Measurements from ENCODE around the gene NEBL.

The NEBL gene

GRCh38 chr10:20919481-20919880 lies 22.4 kb upstream of the NEBL start:
- Histone ChIP-seq H3K4me1 (ENCODE audit: insufficient read depth, insufficient read length) (no peaks in the 10 kb centered on the region), H3K9ac (ENCODE audit: insufficient read length, low read depth) (no peak overlapping the region), H3K36me3 (ENCODE audit: insufficient read depth, insufficient read length, low read length) (no peaks in the 10 kb centered on the region), H3K9me3 (ENCODE audit: insufficient read depth, low read length) (no peaks in the 10 kb centered on the region), H3K27me3 (ENCODE audit: insufficient read depth, insufficient read length) (no peaks in the 10 kb centered on the region), H3K4me3 (ENCODE audit: insufficient read length, low read depth) (no peak overlapping the region)
- TF ChIP-seq ZNF274 (IDR thresholded peaks at IDR 0.05; ENCODE audit: low read depth, low read length), result no peak
- TF ChIP-seq SUZ12 (IDR thresholded peaks at IDR 0.05; ENCODE audit: extremely low read depth, insufficient read depth, insufficient read length), result no peak
- no peak for TF ChIP-seq YY1 (IDR thresholded peaks at IDR 0.05; ENCODE audit: insufficient read depth, insufficient read length)
- no peak for DNase-seq (ENCODE audit: low read depth, low spot score)

GRCh38 chr10:20916976-20917375 lies 19.9 kb upstream of the NEBL start:
- TF ChIP-seq ZNF274 (IDR thresholded peaks at IDR 0.05; ENCODE audit: low read depth, low read length) (no peak), SUZ12 (IDR thresholded peaks at IDR 0.05; ENCODE audit: extremely low read depth, insufficient read depth, insufficient read length) (no peak), YY1 (IDR thresholded peaks at IDR 0.05; ENCODE audit: insufficient read depth, insufficient read length) (no peak)
- no peak for DNase-seq (ENCODE audit: low read depth, low spot score)
- Histone ChIP-seq H3K27me3 (ENCODE audit: insufficient read depth, insufficient read length) (no peaks in the 10 kb centered on the region), H3K9ac (ENCODE audit: insufficient read length, low read depth) (no peak overlapping the region), H3K36me3 (ENCODE audit: insufficient read depth, insufficient read length, low read length) (no peaks in the 10 kb centered on the region), H3K4me3 (ENCODE audit: insufficient read length, low read depth) (no peak overlapping the region), H3K4me1 (ENCODE audit: insufficient read depth, insufficient read length) (no peaks in the 10 kb centered on the region), H3K9me3 (ENCODE audit: insufficient read depth, low read length) (no peaks in the 10 kb centered on the region)

- no peak for TF ChIP-seq YY1 (IDR thresholded peaks at IDR 0.05; ENCODE audit: insufficient read depth, insufficient read length)
- TF ChIP-seq ZNF274 (IDR thresholded peaks at IDR 0.05; ENCODE audit: low read depth, low read length), result no peak
- TF ChIP-seq SUZ12 (IDR thresholded peaks at IDR 0.05; ENCODE audit: extremely low read depth, insufficient read depth, insufficient read length), result no peak
- H3K9me3 ChIP-seq (ENCODE audit: insufficient read depth, low read length), result no peaks in the 10 kb centered on the region
- H3K27me3 ChIP-seq (ENCODE audit: insufficient read depth, insufficient read length), result no peaks in the 10 kb centered on the region
- H3K4me3 ChIP-seq (ENCODE audit: insufficient read length, low read depth), result no peak overlapping the region
- DNase-seq (ENCODE audit: low read depth, low spot score), result no peak
- H3K9ac ChIP-seq (ENCODE audit: insufficient read length, low read depth), result no peak overlapping the region
- no peaks in the 10 kb centered on the region for H3K4me1 ChIP-seq (ENCODE audit: insufficient read depth, insufficient read length)
- H3K36me3 ChIP-seq (ENCODE audit: insufficient read depth, insufficient read length, low read length), result no peaks in the 10 kb centered on the region
Observed at GRCh38 chr10:20912969-20913368, 15.9 kb upstream of the NEBL start.

GRCh38 chr10:20911626-20912025 lies 14.5 kb upstream of the NEBL start:
- H3K4me3 ChIP-seq (ENCODE audit: insufficient read length, low read depth), result no peak overlapping the region
- no peak overlapping the region for H3K9ac ChIP-seq (ENCODE audit: insufficient read length, low read depth)
- H3K27me3 ChIP-seq (ENCODE audit: insufficient read depth, insufficient read length), result no peaks in the 10 kb centered on the region

DNA sequence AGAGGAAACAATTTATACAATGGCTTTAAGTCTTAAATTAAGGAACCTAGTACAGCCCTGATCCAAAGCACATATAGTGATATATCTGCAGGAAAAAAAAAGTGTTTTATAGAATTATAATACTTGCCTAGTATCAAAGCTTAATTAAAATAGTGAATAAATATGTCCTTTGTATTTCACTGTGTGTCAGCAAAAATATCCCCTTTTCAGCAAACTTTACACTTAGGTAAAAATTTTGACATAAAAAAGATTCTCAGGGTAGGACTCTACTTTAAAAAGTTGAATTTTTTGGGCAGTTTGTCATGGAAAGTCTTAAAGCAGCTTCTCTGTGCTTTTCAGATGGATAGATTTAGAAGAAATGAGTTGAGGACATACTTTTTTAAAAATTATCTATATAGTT lies 12.7 kb upstream of the NEBL start:
- TF ChIP-seq SUZ12 (IDR thresholded peaks at IDR 0.05; ENCODE audit: extremely low read depth, insufficient read depth, insufficient read length) (no peak), YY1 (IDR thresholded peaks at IDR 0.05; ENCODE audit: insufficient read depth, insufficient read length) (no peak), ZNF274 (IDR thresholded peaks at IDR 0.05; ENCODE audit: low read depth, low read length) (no peak)
- no peak for DNase-seq (ENCODE audit: low read depth, low spot score)
- Histone ChIP-seq H3K9ac (ENCODE audit: insufficient read length, low read depth) (no peak overlapping the region), H3K4me3 (ENCODE audit: insufficient read length, low read depth) (no peak overlapping the region), H3K27me3 (ENCODE audit: insufficient read depth, insufficient read length) (no peaks in the 10 kb centered on the region), H3K9me3 (ENCODE audit: insufficient read depth, low read length) (no peaks in the 10 kb centered on the region), H3K36me3 (ENCODE audit: insufficient read depth, insufficient read length, low read length) (no peaks in the 10 kb centered on the region), H3K4me1 (ENCODE audit: insufficient read depth, insufficient read length) (no peaks in the 10 kb centered on the region)

More at GRCh38 chr10:20911626-20912025, 14.5 kb upstream of the NEBL start:
- Histone ChIP-seq H3K36me3 (ENCODE audit: insufficient read depth, insufficient read length, low read length) (no peaks in the 10 kb centered on the region), H3K4me1 (ENCODE audit: insufficient read depth, insufficient read length) (no peaks in the 10 kb centered on the region), H3K9me3 (ENCODE audit: insufficient read depth, low read length) (no peaks in the 10 kb centered on the region)
- TF ChIP-seq ZNF274 (IDR thresholded peaks at IDR 0.05; ENCODE audit: low read depth, low read length), result no peak
- TF ChIP-seq YY1 (IDR thresholded peaks at IDR 0.05; ENCODE audit: insufficient read depth, insufficient read length), result no peak
- no peak for TF ChIP-seq SUZ12 (IDR thresholded peaks at IDR 0.05; ENCODE audit: extremely low read depth, insufficient read depth, insufficient read length)
- DNase-seq (ENCODE audit: low read depth, low spot score), result no peak

- DNase-seq (ENCODE audit: low read depth, low spot score), result no peak
- no peaks in the 10 kb centered on the region for H3K9me3 ChIP-seq (ENCODE audit: insufficient read depth, low read length)
- no peak for TF ChIP-seq ZNF274 (IDR thresholded peaks at IDR 0.05; ENCODE audit: low read depth, low read length)
- TF ChIP-seq SUZ12 (IDR thresholded peaks at IDR 0.05; ENCODE audit: extremely low read depth, insufficient read depth, insufficient read length), result no peak
- no peak for TF ChIP-seq YY1 (IDR thresholded peaks at IDR 0.05; ENCODE audit: insufficient read depth, insufficient read length)
- H3K9ac ChIP-seq (ENCODE audit: insufficient read length, low read depth), result no peak overlapping the region
- no peaks in the 10 kb centered on the region for H3K4me1 ChIP-seq (ENCODE audit: insufficient read depth, insufficient read length)
- H3K27me3 ChIP-seq (ENCODE audit: insufficient read depth, insufficient read length), result no peaks in the 10 kb centered on the region
- no peak overlapping the region for H3K4me3 ChIP-seq (ENCODE audit: insufficient read length, low read depth)
- H3K36me3 ChIP-seq (ENCODE audit: insufficient read depth, insufficient read length, low read length), result no peaks in the 10 kb centered on the region
Observed at GRCh38 chr10:20908391-20908790, 11.3 kb upstream of the NEBL start.

GRCh38 chr10:20903635-20904390 lies 6.7 kb upstream of the NEBL start:
- Histone ChIP-seq H3K9me3 (ENCODE audit: insufficient read depth, low read length) (no peaks in the 10 kb centered on the region), H3K27me3 (ENCODE audit: insufficient read depth, insufficient read length) (no peaks in the 10 kb centered on the region)
- no peak for DNase-seq (ENCODE audit: low read depth, low spot score)

More at GRCh38 chr10:20903635-20904390, 6.7 kb upstream of the NEBL start:
- Histone ChIP-seq H3K9ac (ENCODE audit: insufficient read length, low read depth) (no peak overlapping the region), H3K36me3 (ENCODE audit: insufficient read depth, insufficient read length, low read length) (no peaks in the 10 kb centered on the region), H3K4me1 (ENCODE audit: insufficient read depth, insufficient read length) (no peaks in the 10 kb centered on the region), H3K4me3 (ENCODE audit: insufficient read length, low read depth) (no peak overlapping the region)
- TF ChIP-seq ZNF274 (IDR thresholded peaks at IDR 0.05; ENCODE audit: low read depth, low read length), result no peak
- TF ChIP-seq SUZ12 (IDR thresholded peaks at IDR 0.05; ENCODE audit: extremely low read depth, insufficient read depth, insufficient read length), result no peak
- TF ChIP-seq YY1 (IDR thresholded peaks at IDR 0.05; ENCODE audit: insufficient read depth, insufficient read length), result no peak

All from NT2/D1 (cell line).